ENCODE results near the gene TMEM190. TPM values are rescaled to one million over a fixed set of nuclear protein-coding genes. Genes with fewer than 3 reads are reported as not detected.

TMEM190 gene
- total RNA-seq, 1 donor from 2014 or later: not detected

DNA sequence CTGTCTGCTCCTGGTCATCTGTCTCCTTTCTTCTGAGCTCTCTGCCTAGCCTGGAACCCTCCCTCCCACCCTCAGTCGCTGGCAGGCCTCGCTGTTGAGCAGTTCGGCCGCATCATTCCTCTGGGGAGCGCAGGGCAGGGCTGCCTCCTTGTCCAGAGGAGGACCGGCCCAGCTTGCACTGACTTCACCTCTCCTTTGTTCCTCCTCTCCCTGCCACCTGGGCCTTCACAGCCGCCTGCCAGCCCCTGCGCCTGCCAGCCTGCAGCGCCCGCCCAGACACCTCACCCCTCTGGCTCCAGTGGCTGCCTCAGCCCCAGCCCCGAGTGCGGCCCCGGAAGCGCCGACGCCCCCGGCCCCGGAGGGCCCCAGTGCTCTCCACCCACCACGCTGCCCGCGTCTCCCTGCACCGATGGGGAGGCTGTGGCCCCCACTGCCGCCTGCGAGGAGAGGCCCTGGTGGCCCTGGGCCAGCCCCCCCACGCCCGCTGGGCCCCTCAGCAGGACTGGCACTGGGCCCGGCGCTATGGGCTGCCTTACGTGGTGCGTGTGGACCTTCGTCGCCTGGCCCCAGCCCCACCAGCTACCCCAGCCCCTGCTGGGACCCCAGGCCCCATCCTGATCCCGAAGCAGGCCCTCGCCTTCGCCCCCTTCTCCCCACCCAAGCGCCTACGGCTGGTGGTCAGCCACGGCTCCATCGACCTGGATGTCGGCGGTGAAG lies 29.7 kb upstream of the TMEM190 start:
- TF ChIP-seq CTCF (IDR thresholded peaks at IDR 0.05; ENCODE audit: unreplicated experiment): no peak
- DNase-seq (ENCODE audit: low spot score): no peak
- Mint-ChIP-seq H3K27me3 (ENCODE audit: unreplicated experiment) (peaks cover 15% of the 10 kb centered on the region), H3K36me3 (ENCODE audit: low read depth, unreplicated experiment) (peaks cover 4% of the 10 kb centered on the region), H3K9me3 (ENCODE audit: unreplicated experiment) (no peaks in the 10 kb centered on the region), H3K4me3 (ENCODE audit: unreplicated experiment) (no peak overlapping the region), H3K27ac (ENCODE audit: unreplicated experiment) (no peak overlapping the region), H3K4me1 (ENCODE audit: unreplicated experiment) (peaks cover 6% of the 10 kb centered on the region)

DNA sequence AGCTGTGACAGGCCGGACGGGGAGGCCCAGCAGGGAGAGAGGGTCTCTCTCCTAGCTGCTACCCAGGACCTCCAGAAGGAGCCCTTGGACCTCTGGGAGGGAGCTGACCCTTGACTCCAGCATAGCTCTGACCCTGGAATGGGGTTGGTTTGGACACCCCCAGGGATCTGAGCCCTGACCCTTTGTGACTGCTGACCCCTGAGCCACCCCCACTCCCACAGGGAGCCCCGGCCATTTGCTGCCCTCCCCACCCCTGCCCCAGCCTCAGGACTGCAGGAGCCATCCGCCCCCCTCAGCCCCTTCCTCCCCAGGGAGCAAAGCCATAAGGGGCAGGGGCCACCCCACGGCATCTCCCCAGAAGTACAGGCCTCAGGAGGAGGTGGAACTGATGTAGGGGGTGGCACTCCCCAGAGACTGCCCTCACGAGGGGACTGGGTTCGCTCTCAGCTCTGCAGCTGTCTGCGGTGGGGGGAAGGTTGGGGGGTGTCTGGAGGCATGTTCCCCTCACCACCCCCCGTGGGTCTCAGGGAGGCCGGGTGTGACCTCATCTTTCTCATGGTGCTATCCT lies 29.1 kb upstream of the TMEM190 start:
- peaks cover 6% of the 10 kb centered on the region for H3K4me1 Mint-ChIP-seq (ENCODE audit: unreplicated experiment)
- peaks cover 20% of the 10 kb centered on the region for H3K27me3 Mint-ChIP-seq (ENCODE audit: unreplicated experiment)
- H3K27ac Mint-ChIP-seq (ENCODE audit: unreplicated experiment): no peak overlapping the region
- DNase-seq (ENCODE audit: low spot score): no peak
- H3K9me3 Mint-ChIP-seq (ENCODE audit: unreplicated experiment): no peaks in the 10 kb centered on the region
- H3K36me3 Mint-ChIP-seq (ENCODE audit: low read depth, unreplicated experiment): peaks cover 4% of the 10 kb centered on the region
- no peak for TF ChIP-seq CTCF (IDR thresholded peaks at IDR 0.05; ENCODE audit: unreplicated experiment)
- H3K4me3 Mint-ChIP-seq (ENCODE audit: unreplicated experiment): no peak overlapping the region

DNA sequence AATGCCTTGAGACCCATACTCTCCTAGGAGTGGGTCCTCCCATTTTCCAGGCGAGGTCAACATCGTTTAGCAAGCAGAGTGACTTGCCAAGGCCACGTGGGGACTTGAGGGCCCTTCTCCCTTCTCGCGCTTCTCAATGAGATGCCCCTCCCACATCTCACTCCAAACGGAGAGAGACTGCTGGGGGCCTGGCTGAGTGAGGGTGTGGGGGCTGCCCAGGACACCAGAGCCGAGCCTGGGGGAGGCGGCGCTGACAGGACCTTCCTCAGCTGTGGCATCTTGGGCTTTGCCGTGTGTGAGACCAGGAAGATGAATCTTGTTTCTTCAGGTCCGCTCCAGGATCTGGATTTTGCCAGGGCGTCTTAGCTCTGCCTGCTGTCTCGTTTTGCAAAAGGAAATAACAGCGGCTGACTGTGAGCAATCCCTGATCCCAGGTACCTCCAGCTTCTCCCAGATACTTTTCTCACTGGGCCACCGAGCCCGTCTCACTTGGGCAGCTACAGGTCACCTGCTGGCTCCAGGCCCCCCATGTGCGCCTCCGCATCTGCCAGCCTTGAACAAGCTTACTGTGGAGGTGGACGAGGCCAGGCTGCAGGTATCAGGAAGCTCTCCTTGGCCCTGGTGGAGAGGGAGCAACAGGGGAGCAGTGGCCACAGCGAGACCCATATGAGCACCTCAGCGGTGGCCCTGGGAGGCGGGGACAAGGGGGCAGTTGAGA lies 28.1 kb upstream of the TMEM190 start:
- Mint-ChIP-seq H3K4me3 (ENCODE audit: unreplicated experiment) (no peak overlapping the region), H3K27me3 (ENCODE audit: unreplicated experiment) (peaks cover 28% of the 10 kb centered on the region), H3K36me3 (ENCODE audit: low read depth, unreplicated experiment) (peaks cover 4% of the 10 kb centered on the region), H3K27ac (ENCODE audit: unreplicated experiment) (peak overlapping the region; percentile 18), H3K4me1 (ENCODE audit: unreplicated experiment) (peaks cover 9% of the 10 kb centered on the region), H3K9me3 (ENCODE audit: unreplicated experiment) (no peaks in the 10 kb centered on the region)
- DNase-seq (ENCODE audit: low spot score): no peak
- no peak for TF ChIP-seq CTCF (IDR thresholded peaks at IDR 0.05; ENCODE audit: unreplicated experiment)

DNA sequence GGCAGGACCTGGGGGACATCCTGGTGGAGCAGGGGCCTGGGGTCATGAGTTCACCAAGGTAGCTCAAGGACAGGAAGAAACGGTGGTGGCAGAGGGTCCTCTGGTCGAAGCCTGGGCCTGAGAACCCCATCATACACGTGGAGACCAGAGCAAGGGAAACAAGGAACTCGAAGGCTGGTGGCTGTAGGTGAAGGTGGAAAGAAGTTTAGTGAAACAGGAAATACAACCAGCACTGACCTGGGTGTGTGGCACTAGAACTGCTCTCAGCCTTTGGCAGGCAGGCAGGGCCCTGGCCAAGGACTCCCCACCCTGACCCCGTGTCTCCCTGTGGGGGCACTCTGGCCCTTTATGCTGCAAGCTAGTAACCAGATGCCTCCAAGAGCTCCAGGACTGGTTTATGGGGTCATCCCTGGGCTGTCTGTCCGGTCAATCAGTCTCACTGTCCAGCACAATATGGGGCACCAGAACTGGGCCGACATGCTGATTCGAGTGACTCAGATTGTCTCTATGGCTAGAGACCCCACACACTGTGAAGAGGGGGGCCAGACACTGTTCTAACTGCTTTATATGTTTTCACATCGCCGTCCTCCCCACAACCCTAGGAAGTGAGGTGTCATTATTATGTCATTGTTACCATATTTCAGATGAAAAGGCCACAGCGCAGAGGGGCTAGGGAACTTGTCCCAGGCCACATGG lies 25.9 kb upstream of the TMEM190 start:
- peaks cover 9% of the 10 kb centered on the region for H3K4me1 Mint-ChIP-seq (ENCODE audit: unreplicated experiment)
- no peak for DNase-seq (ENCODE audit: low spot score)
- H3K36me3 Mint-ChIP-seq (ENCODE audit: low read depth, unreplicated experiment): no peaks in the 10 kb centered on the region
- peak overlapping the region; percentile 51 for H3K4me3 Mint-ChIP-seq (ENCODE audit: unreplicated experiment)
- peaks cover 30% of the 10 kb centered on the region for H3K27me3 Mint-ChIP-seq (ENCODE audit: unreplicated experiment)
- no peak overlapping the region for H3K27ac Mint-ChIP-seq (ENCODE audit: unreplicated experiment)
- no peak for TF ChIP-seq CTCF (IDR thresholded peaks at IDR 0.05; ENCODE audit: unreplicated experiment)
- no peaks in the 10 kb centered on the region for H3K9me3 Mint-ChIP-seq (ENCODE audit: unreplicated experiment)
